Esophagus muscularis mucosa (tissue), 4 donors: ENCODE measurements around the gene ADA. TPM values are rescaled to one million over a fixed set of nuclear protein-coding genes. Genes with fewer than 3 reads are reported as not detected.

Source experiments
- DNase-seq: peaks from one replicate; pipeline ENCODE4 v3.0.0-alpha.2; 2017; ENCODE audit errors: extremely low spot score
- H3K27ac ChIP-seq, 4 donors: fragments of 200-600 bp; sonication (generic); replicated peaks in 1 of 4; 1 replicate in 3 of 4; 2 replicates in 1 of 4; pipeline ENCODE4 v1.5.1; 2016 to 2019; ENCODE audit warnings: mild to moderate bottlenecking in 1 of 4
- H3K27me3 ChIP-seq, 4 donors: fragments of 200-600 bp; sonication (generic); one replicate each; pipeline versions ENCODE4 v1.5.1 to v1.6.0; 2016 to 2019
- H3K36me3 ChIP-seq, 4 donors: fragments of 200-600 bp; sonication (generic); one replicate each; pipeline ENCODE4 v1.5.1; 2016 to 2019
- H3K4me1 ChIP-seq, 4 donors: fragments of 200-600 bp; sonication (generic); one replicate each; pipeline ENCODE4 v1.5.1; 2016 to 2019
- H3K4me3 ChIP-seq, 4 donors: fragments of 200-600 bp; sonication (generic); 1 replicate in 2 of 4; 2 replicates in 2 of 4; pipeline ENCODE4 v1.5.1; 2016 to 2019; ENCODE audit warnings: mild to moderate bottlenecking in 4 of 4, moderate library complexity in 1 of 4
- H3K9me3 ChIP-seq, 4 donors: fragments of 200-600 bp; sonication (generic); 1 replicate in 3 of 4; 2 replicates in 1 of 4; pipeline ENCODE4 v1.5.1; 2016 to 2019
- EP300 ChIP-seq: sonication (generic); formaldehyde crosslinking; IDR thresholded peaks from one replicate; pipeline ENCODE4 v1.6.1; 2017; ENCODE audit warnings: antibody characterized with exemption
- POLR2A ChIP-seq: fragments of 450-650 bp; IDR thresholded peaks from one replicate; pipeline ENCODE4 v1.6.1; 2017; ENCODE audit warnings: antibody characterized with exemption, moderate library complexity, mild to moderate bottlenecking, low read depth
- POLR2AphosphoS5 ChIP-seq, 2 donors: sonication (generic); formaldehyde crosslinking; IDR thresholded peaks; one replicate each; pipeline ENCODE4 v1.6.1; 2017; ENCODE audit warnings: antibody characterized with exemption in 2 of 2
- WGBS: methylation state at CpG from one replicate; pipeline ENCODE4 v1.1.5; 2018; 5-methylcytosine and 5-hydroxymethylcytosine counted together
- intact Hi-C: fragments of 100-400 bp; cut with DNase I; formaldehyde crosslinking; loops from one replicate; pipeline ENCODE4 v1.15.1; 2023
- total RNA-seq, 4 donors: library from RNA; depleted of rRNA; stranded (reverse); fragments of >200 nt; gene quantifications; one replicate each; pipeline versions ENCODE4 v1.1.0 to v1.2.1, GENCODE V29; 2016
- TF ChIP-seq, protein P1 (sequence below), 3 experiments: fragments of 200-600 bp in 2 of 3; fragments of 450-650 bp in 1 of 3; sonication (generic) in 2 of 3; IDR thresholded peaks; one replicate each; pipeline ENCODE4 v1.5.1; 2017 to 2019; ENCODE audit warnings: antibody characterized with exemption in 3 of 3, mild to moderate bottlenecking in 2 of 3, moderate library complexity in 1 of 3

The ADA gene
- total RNA-seq, 4 donors from 2014 or later, result 9.6 to 18.4 (median 13.4) TPM

DNA sequence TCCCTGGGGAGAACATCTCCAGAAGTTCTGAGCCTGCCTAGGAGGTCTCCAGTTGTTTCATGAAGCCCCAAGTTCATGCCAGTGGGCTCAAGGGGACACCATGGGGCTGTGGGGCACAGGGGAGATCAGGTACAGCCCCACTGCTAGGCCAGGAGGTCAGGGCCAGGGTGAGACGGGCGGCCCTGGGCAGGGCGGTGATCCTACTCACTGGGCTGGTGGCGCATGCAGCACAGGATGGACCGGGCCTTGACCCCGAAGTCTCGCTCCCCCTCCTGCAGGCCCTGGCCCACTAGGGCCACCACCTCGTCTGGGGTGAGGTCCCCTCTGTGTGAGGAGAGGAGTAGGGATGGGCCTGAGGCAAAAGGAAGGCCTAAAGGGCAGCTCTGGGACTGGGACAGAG is 26.1 kb downstream of the ADA start:
- Histone ChIP-seq H3K36me3 (peaks cover 0 to 85% (median 31%) of the 10 kb centered on the region in 4 donors), H3K9me3 (peaks cover 0 to 6% (median 0%) of the 10 kb centered on the region in 4 donors), H3K27me3 (no peaks in the 10 kb centered on the region), H3K4me1 (no peaks in the 10 kb centered on the region), H3K4me3 (no peak overlapping the region), H3K27ac (no peak overlapping the region)
- intact Hi-C loops, result no loop called here
- DNase-seq, result no peak
- WGBS, result 96% methylated on average over 5 of the region's 8 CpGs
- no peak for TF ChIP-seq EP300
- no peak for TF ChIP-seq POLR2AphosphoS5 (IDR thresholded peaks at IDR 0.05)
- TF ChIP-seq, protein P1, sequence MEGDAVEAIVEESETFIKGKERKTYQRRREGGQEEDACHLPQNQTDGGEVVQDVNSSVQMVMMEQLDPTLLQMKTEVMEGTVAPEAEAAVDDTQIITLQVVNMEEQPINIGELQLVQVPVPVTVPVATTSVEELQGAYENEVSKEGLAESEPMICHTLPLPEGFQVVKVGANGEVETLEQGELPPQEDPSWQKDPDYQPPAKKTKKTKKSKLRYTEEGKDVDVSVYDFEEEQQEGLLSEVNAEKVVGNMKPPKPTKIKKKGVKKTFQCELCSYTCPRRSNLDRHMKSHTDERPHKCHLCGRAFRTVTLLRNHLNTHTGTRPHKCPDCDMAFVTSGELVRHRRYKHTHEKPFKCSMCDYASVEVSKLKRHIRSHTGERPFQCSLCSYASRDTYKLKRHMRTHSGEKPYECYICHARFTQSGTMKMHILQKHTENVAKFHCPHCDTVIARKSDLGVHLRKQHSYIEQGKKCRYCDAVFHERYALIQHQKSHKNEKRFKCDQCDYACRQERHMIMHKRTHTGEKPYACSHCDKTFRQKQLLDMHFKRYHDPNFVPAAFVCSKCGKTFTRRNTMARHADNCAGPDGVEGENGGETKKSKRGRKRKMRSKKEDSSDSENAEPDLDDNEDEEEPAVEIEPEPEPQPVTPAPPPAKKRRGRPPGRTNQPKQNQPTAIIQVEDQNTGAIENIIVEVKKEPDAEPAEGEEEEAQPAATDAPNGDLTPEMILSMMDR (IDR thresholded peaks at IDR 0.05), result no peak
- TF ChIP-seq POLR2A, result no peak

GRCh38 chr20:44624743-44625271 is 26.7 kb downstream of the ADA start:
- Histone ChIP-seq H3K36me3 (peaks cover 5 to 91% (median 36%) of the 10 kb centered on the region in 4 donors), H3K9me3 (peaks cover 0 to 6% (median 0%) of the 10 kb centered on the region in 4 donors), H3K4me3 (no peak overlapping the region), H3K27me3 (no peaks in the 10 kb centered on the region), H3K27ac (no peak overlapping the region), H3K4me1 (no peaks in the 10 kb centered on the region)
- TF ChIP-seq POLR2AphosphoS5 (IDR thresholded peaks at IDR 0.05) (no peak), POLR2A (no peak), EP300 (no peak)
- TF ChIP-seq, protein P1 (IDR thresholded peaks at IDR 0.05), result no peak
- intact Hi-C loops, result no loop called here
- 95% methylated on average over 4 of the region's 6 CpGs for WGBS
- no peak for DNase-seq

GRCh38 chr20:44624152-44624551 is 27.3 kb downstream of the ADA start:
- no peak for DNase-seq
- TF ChIP-seq EP300, result no peak
- TF ChIP-seq POLR2AphosphoS5 (IDR thresholded peaks at IDR 0.05), result no peak
- TF ChIP-seq, protein P1 (IDR thresholded peaks at IDR 0.05), result no peak
- TF ChIP-seq POLR2A, result no peak
- H3K27ac ChIP-seq, result no peak overlapping the region
- H3K9me3 ChIP-seq, result peaks cover 0 to 6% (median 0%) of the 10 kb centered on the region in 4 donors
- H3K4me3 ChIP-seq, result no peak overlapping the region
- 70% methylated on average over 2 of the region's 4 CpGs for WGBS
- intact Hi-C loops, result no loop called here
- no peaks in the 10 kb centered on the region for H3K4me1 ChIP-seq
- H3K27me3 ChIP-seq, result no peaks in the 10 kb centered on the region
- H3K36me3 ChIP-seq, result peaks cover 11 to 93% (median 43%) of the 10 kb centered on the region in 4 donors

DNA sequence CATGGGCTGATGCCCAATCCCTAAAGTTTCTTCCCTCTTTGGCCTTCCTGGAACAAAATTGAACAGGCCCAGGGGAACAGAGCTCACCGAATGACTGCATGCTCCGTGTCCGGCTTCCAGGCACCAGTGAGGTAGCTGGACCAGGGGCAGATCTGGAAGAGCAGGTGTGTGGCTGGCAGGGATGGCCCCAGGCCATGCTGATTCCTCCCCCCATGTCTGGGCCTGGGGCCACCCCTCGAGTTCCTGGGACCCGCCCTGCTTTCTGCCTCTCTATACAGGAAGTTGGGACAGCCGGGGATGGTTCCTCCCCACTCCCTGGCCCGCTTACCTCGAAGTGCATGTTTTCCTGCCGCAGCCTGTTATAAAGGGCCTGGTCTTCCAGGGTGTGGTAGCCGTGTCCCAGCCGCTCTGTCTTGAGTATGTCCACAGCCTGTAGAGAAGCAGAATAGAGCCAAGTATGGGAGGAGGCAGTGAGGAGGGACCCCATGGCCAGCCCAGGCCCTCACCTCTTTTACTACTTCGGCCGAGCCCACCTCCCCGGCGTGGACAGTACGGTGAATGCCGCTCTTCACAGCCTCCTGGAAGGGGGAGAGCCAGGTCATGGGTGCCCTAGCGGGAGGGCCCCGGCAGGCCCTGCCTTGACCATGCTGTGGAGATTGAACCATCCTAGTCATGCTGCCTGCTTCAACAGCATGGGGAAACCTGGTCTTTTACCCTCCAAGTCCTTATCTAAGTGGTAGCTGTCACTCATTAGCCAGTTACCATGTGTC is 28.8 kb downstream of the ADA start:
- intact Hi-C loops, result no loop called here
- H3K36me3 ChIP-seq, result peaks cover 13 to 93% (median 58%) of the 10 kb centered on the region in 4 donors
- H3K4me1 ChIP-seq, result peaks cover 0 to 8% (median 0%) of the 10 kb centered on the region in 4 donors
- TF ChIP-seq EP300 (no peak), POLR2A (no peak), POLR2AphosphoS5 (IDR thresholded peaks at IDR 0.05) (no peak)
- TF ChIP-seq, protein P1 (IDR thresholded peaks at IDR 0.05), result no peak
- H3K4me3 ChIP-seq, result no peak overlapping the region
- no peak for DNase-seq
- WGBS, result 92% methylated on average over 15 of the region's 19 CpGs
- no peaks in the 10 kb centered on the region for H3K27me3 ChIP-seq
- H3K27ac ChIP-seq, result no peak overlapping the region
- peaks cover 0 to 6% (median 0%) of the 10 kb centered on the region in 4 donors for H3K9me3 ChIP-seq
